ENCODE results near the gene CMTM1.
"Not testable (repeated sequence)": the region's sequence is repeated elsewhere in the genome, so short reads cannot be mapped to it uniquely, and the experiment has no call there.

The CMTM1 gene

GRCh38 chr16:66563574-66564334, 2.5 kb upstream of the CMTM1 start:
- peak; percentile 31 for DNase-seq

GRCh38 chr16:66567270-66567669, 1.0 kb downstream of the CMTM1 start:
- not testable (repeated sequence) for DNase-seq

DNA sequence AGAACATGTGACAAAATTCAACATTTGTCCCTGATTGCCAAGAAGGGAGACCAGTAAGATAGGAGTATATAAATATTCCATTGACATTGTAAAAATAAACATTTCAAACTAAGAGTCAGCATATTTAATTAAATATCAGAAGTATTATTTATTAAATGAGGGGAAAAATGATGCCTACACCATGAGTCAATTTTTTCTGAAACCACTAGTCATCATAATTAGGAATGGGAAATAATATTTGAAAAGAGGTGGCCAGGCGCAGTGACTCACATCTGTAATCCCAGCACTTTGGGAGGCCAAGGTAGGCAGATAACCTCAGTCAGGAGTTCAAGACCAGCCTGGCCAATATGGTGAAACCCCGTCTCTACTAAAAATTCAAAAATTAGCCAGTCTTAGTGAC, 2.1 kb downstream of the CMTM1 start:
- DNase-seq: no peak

GRCh38 chr16:66569131-66569530, 2.9 kb downstream of the CMTM1 start:
- no peak for DNase-seq

- no peak for DNase-seq
Measured at GRCh38 chr16:66569827-66570405, 3.7 kb downstream of the CMTM1 start.

DNA sequence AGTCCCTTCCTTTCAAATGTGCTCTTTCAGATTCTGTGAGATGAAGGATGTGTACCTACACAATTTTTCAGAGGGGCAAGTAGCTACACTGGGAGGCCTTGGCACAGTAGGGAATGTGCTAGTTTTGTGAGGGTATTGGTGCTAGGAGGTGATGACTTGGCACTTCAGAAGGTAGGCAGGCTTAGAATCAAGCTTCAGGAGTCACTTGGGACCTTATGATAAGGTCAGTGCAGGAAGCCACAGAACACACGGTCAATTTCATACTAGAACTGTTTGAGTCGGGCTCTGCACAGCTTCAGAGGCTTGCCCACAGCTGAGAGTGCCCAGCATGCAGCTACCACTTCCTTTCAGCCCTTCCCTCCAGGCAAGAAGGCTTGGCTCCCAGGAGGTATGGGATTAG, 6.1 kb downstream of the CMTM1 start:
- DNase-seq: no peak

GRCh38 chr16:66574081-66574480, 7.8 kb downstream of the CMTM1 start:
- DNase-seq: no peak

GRCh38 chr16:66574531-66574930, 8.3 kb downstream of the CMTM1 start:
- no peak for DNase-seq

GRCh38 chr16:66575060-66575459, 8.8 kb downstream of the CMTM1 start:
- DNase-seq: no peak

GRCh38 chr16:66576296-66576695, 10.1 kb downstream of the CMTM1 start:
- no peak for DNase-seq

- no peak for DNase-seq
Measured at GRCh38 chr16:66578651-66579531, 12.7 kb downstream of the CMTM1 start, which contains the start of gene CMTM2. Gene CMTM2, plus strand, starts transcription at chr16:66579463. Its CDS starts 145 bp downstream, at chr16:66579608.

- no peak for DNase-seq
Measured at GRCh38 chr16:66580605-66581209, 14.5 kb downstream of the CMTM1 start.

DNA sequence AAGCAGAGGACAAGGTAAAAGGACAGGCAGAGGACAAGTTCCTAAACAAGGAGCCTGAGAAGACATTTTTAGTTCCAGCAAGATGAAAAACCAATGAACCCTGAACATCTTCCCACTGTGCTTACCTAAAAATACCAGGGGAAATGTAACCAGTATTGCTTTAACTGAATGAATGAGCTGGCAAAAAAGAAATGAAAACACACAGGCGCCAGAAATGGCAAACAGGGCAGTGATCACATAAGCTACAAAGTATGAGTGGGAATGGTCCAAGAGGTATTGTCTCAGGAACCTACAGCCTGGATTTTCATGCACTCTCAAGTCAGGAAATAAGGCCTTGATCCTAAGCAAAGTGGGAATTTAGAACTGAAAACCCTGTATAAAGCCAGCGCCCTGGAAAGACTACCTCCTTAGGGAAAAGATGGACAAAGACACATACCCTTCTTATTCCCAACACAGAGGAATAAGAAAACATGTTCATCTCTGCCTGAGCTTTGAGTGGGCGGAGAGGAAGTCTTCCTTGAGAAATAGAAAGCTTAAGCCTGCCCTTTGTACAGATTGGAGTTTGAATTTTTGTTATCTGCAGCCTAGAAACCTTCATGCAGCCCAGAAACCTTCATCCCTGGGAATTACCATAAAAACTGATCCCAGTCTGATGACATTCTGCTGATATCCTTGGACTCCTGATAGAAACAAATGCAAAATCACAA, 15.2 kb downstream of the CMTM1 start:
- no peak for DNase-seq

DNA sequence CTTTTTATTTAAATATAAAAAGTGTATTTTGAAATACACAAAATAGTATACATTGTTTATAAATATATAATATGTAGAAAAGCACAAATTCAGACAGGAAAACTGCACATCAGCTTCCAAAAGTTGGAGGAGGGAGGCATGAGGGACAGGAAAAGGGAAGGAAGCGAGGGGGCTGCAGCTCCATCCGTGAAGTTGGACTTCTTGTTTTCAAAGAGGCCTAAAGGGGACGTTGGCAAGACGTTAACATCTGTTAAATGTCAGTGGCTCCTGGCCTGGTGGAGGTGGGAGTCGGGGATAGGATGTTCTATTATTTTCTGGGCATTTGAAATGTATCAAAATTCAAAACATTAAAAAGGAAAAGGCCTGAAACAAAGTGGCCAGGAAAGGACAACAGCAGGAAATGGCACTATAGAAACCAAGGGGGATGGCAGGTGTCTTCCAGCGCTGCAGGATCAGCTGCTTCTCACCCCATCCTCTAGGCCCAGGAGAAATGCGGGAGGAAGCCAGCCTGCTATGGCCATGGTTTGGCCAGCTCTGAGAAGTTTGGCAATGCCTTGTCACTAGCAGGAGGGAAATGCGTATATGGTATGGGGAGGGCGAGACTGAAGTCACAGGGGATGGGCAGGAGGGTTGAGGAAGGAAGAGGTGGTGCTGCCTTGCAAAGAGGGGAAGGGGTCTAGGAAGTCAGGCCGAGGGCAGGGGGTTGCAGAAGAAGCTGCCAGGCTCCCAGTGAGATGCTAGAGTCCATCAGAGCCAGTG, 19.4 kb downstream of the CMTM1 start:
- no peak for DNase-seq

DNA sequence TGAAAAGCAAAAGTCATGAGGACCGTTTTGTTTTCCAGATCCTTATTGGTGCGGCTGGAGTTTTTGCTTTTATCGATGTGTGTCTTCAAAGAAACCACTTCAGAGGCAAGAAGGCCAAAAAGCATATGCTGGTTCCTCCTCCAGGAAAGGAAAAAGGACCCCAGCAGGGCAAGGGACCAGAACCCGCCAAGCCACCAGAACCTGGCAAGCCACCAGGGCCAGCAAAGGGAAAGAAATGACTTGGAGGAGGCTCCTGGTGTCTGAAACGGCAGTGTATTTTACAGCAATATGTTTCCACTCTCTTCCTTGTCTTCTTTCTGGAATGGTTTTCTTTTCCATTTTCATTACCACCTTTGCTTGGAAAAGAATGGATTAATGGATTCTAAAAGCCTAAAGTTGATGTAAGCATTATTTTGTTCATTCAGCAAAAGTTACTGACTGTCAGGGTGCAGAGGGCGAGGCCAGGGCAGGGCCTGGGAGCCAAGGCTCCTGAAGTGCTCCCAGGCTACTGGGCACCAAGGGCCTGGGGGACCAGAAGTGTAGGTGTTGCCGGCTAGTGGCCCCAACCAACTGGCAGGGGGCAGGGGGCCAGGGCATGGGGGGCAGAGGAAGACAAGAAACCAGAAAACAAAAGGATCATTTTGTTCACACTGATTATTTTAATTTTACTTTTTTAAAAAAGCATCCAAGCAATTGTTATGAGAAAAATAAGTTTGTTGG, 21.8 kb downstream of the CMTM1 start:
- no peak for DNase-seq

GRCh38 chr16:66588981-66589713, 22.9 kb downstream of the CMTM1 start:
- peak; percentile 75 for DNase-seq

GRCh38 chr16:66590322-66590721, 24.1 kb downstream of the CMTM1 start:
- no peak for DNase-seq

GRCh38 chr16:66591018-66591417, 24.8 kb downstream of the CMTM1 start:
- no peak for DNase-seq

DNA sequence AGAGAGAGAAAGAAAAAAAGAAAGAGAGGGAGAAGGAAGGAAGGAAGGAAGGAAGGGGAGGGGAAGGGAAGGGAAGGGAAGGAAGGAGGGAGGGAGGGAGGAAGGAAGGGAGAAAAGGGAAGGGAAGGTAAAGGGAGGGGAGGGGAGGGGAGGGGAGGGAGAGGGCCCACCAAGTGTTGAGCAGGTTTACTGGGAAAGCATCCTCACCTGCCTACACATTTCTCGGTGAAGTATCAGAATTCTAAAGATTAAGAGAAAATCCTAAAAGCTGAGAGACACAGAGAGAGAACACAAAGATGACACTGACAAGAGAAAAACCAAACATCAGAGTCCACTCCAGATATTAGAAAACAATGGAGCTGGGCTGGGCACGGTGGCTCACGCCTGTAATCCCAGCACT, 26.0 kb downstream of the CMTM1 start:
- DNase-seq: no peak

- DNase-seq: no peak
Measured at GRCh38 chr16:66592814-66593213, 26.6 kb downstream of the CMTM1 start.

Data from stimulated activated CD4-positive, alpha-beta T cell treated with anti-CD3 and anti-CD28 coated beads, Interleukin-1b, Interleukin-23, amount 100 ng/mL, for 48 hours (primary cell).